ENCODE measurements around the gene CHDH. TPM values are rescaled to one million over a fixed set of nuclear protein-coding genes. Genes with fewer than 3 reads are reported as not detected.

The CHDH gene
- total and polyA plus RNA-seq, 10 donors, result 0.19 to 4.9 (median 0.62) TPM

DNA sequence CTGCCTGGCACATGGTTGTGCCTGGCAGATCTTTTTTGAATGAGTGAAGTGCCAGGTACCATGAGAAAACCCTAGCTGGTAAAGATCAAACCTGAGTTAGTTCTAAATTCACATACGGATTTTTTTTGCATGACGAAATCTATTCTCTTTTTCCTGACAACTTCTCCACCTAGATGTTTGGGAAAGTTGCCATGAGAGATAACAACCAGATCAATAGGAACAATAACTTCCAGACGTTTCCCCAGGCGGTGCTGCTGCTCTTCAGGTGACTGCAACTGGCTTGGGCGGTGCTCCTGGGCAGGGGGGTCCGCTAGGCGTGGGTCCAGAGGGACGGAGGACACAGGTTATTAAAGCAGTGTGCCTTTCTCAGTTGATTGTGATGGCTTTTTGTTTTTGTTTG, 71.8 kb downstream of the CHDH start:
- H3K9me3 ChIP-seq, result no peaks in the 10 kb centered on the region
- no peak for TF ChIP-seq POLR2A (IDR thresholded peaks at IDR 0.05)
- TF ChIP-seq POLR2AphosphoS5 (IDR thresholded peaks at IDR 0.05), result no peak
- TF ChIP-seq CTCF (IDR thresholded peaks at IDR 0.05 in 8 of 11, conservative IDR thresholded peaks at IDR 0.05 in 3 of 11), result no peak
- H3K36me3 ChIP-seq, result peaks cover 0 to 4% (median 0%) of the 10 kb centered on the region in 6 donors
- DNase-seq, result no peak
- WGBS, 5 donors, result 83 to 89% (median 87%) methylated on average over 8 of the region's 8 CpGs
- no peak overlapping the region for H3K4me3 ChIP-seq
- H3K27me3 ChIP-seq (replicated peaks in 1 of 7), result peaks cover 0 to 12% (median 0%) of the 10 kb centered on the region in 7 donors
- H3K4me1 ChIP-seq, result peaks cover 0 to 9% (median 0%) of the 10 kb centered on the region in 6 donors
- intact Hi-C loops (cut with DNase I; ENCODE audit: low total_unique reads), result no loop called here
- no peak overlapping the region for H3K27ac ChIP-seq

GRCh38 chr3:53773611-53774368, 72.4 kb downstream of the CHDH start:
- DNase-seq, result no peak
- Histone ChIP-seq H3K4me1 (peaks cover 0 to 9% (median 0%) of the 10 kb centered on the region in 6 donors), H3K9me3 (no peaks in the 10 kb centered on the region), H3K27me3 (replicated peaks in 1 of 7) (peaks cover 0 to 14% (median 0%) of the 10 kb centered on the region in 7 donors), H3K4me3 (no peak overlapping the region), H3K27ac (no peak overlapping the region), H3K36me3 (peaks cover 0 to 4% (median 0%) of the 10 kb centered on the region in 6 donors)
- TF ChIP-seq CTCF (IDR thresholded peaks at IDR 0.05 in 8 of 11, conservative IDR thresholded peaks at IDR 0.05 in 3 of 11), result no peak
- intact Hi-C loops (cut with DNase I; ENCODE audit: low total_unique reads), result no loop called here
- 58 to 70% (median 65%) methylated on average over 10 of the region's 10 CpGs for WGBS, 5 donors

GRCh38 chr3:53773021-53773436, 73.2 kb downstream of the CHDH start:
- no peak overlapping the region for H3K4me3 ChIP-seq
- DNase-seq, result no peak
- intact Hi-C loops (cut with DNase I; ENCODE audit: low total_unique reads), result no loop called here
- no peak for TF ChIP-seq POLR2AphosphoS5 (IDR thresholded peaks at IDR 0.05)
- TF ChIP-seq POLR2A (IDR thresholded peaks at IDR 0.05), result no peak
- no peak for TF ChIP-seq CTCF (IDR thresholded peaks at IDR 0.05 in 8 of 11, conservative IDR thresholded peaks at IDR 0.05 in 3 of 11)
- no peaks in the 10 kb centered on the region for H3K9me3 ChIP-seq
- H3K4me1 ChIP-seq, result peaks cover 0 to 9% (median 0%) of the 10 kb centered on the region in 6 donors
- H3K27ac ChIP-seq, result no peak overlapping the region
- H3K27me3 ChIP-seq (replicated peaks in 1 of 7), result peaks cover 0 to 14% (median 0%) of the 10 kb centered on the region in 7 donors
- peaks cover 0 to 4% (median 0%) of the 10 kb centered on the region in 6 donors for H3K36me3 ChIP-seq
- 74 to 88% (median 84%) methylated on average over 5 of the region's 5 CpGs for WGBS, 5 donors

- no peak for DNase-seq
- no peaks in the 10 kb centered on the region for H3K9me3 ChIP-seq
- no peak overlapping the region for H3K27ac ChIP-seq
- H3K4me3 ChIP-seq, result no peak overlapping the region
- intact Hi-C loops (cut with DNase I; ENCODE audit: low total_unique reads), result no loop called here
- peaks cover 0 to 4% (median 0%) of the 10 kb centered on the region in 6 donors for H3K36me3 ChIP-seq
- TF ChIP-seq POLR2AphosphoS5 (IDR thresholded peaks at IDR 0.05) (no peak), CTCF (IDR thresholded peaks at IDR 0.05 in 8 of 11, conservative IDR thresholded peaks at IDR 0.05 in 3 of 11) (no peak)
- H3K4me1 ChIP-seq, result peaks cover 0 to 9% (median 0%) of the 10 kb centered on the region in 6 donors
- WGBS, 5 donors, result 75 to 88% (median 82%) methylated on average over 14 of the region's 14 CpGs
- H3K27me3 ChIP-seq (replicated peaks in 1 of 7), result peaks cover 0 to 14% (median 0%) of the 10 kb centered on the region in 7 donors
Observed at GRCh38 chr3:53772562-53772961, 73.7 kb downstream of the CHDH start.
